Measurements from ENCODE around the gene IGF1R. TPM values are rescaled to one million over a fixed set of nuclear protein-coding genes. Genes with fewer than 3 reads are reported as not detected.

The IGF1R gene
- total and polyA plus RNA-seq, 2 of the 13 experiments (the other 11 are each of a cell fraction or from before 2014, with no cell fraction given): 15.9 to 18.4 TPM

- TF ChIP-seq HIC2 (CRISPR knock-in tag; IDR thresholded peaks at IDR 0.05; ENCODE audit: low read depth) (no peak), PLSCR1 (CRISPR knock-in tag; IDR thresholded peaks at IDR 0.05; ENCODE audit: borderline replicate concordance) (no peak), ZNF580 (CRISPR knock-in tag; IDR thresholded peaks at IDR 0.05; ENCODE audit: borderline replicate concordance, low read depth) (no peak), IRF1 (CRISPR knock-in tag; IDR thresholded peaks at IDR 0.05; ENCODE audit: low read depth) (no peak), PCBP1 (IDR thresholded peaks at IDR 0.05; ENCODE audit: borderline replicate concordance, low read depth, low read length) (no peak), ZBTB49 (CRISPR knock-in tag; IDR thresholded peaks at IDR 0.05; ENCODE audit: borderline replicate concordance) (no peak), SYNCRIP (IDR thresholded peaks at IDR 0.05; ENCODE audit: insufficient read depth, low read depth, low read length) (no peak), ZNF143 (CRISPR knock-in tag; IDR thresholded peaks at IDR 0.05) (no peak), RFX1 (IDR thresholded peaks at IDR 0.05) (no peak), PLRG1 (conservative IDR thresholded peaks at IDR 0.05) (no peak), RXRB (CRISPR knock-in tag; IDR thresholded peaks at IDR 0.05; ENCODE audit: borderline replicate concordance) (peak; percentile 90), ZNF768 (CRISPR knock-in tag; IDR thresholded peaks at IDR 0.05) (no peak), NFKB2 (CRISPR knock-in tag; IDR thresholded peaks at IDR 0.05; ENCODE audit: borderline replicate concordance) (no peak), ZNF614 (CRISPR knock-in tag; IDR thresholded peaks at IDR 0.05; ENCODE audit: borderline replicate concordance) (no peak; the same call in 1 of the 2 replicates), ARID4A (CRISPR knock-in tag; IDR thresholded peaks at IDR 0.05; ENCODE audit: borderline replicate concordance) (no peak), ZNF431 (CRISPR knock-in tag; IDR thresholded peaks at IDR 0.05; ENCODE audit: borderline replicate concordance, low read depth) (no peak), ZNF710 (CRISPR knock-in tag; IDR thresholded peaks at IDR 0.05; ENCODE audit: borderline replicate concordance) (no peak)
Observed at GRCh38 chr15:98843844-98844243, 195.5 kb downstream of the IGF1R start (continued).
